Activated CD4-positive, CD25-positive, alpha-beta regulatory T cell (primary cell): ENCODE measurements around the gene SUPT20H.
"Not testable (repeated sequence)": the region's sequence is repeated elsewhere in the genome, so short reads cannot be mapped to it uniquely, and the experiment has no call there.

Source experiments
- DNase-seq, 4 experiments: peaks; one replicate each; lab custom pipeline; 2025; lab: John Stamatoyannopoulos, UW

SUPT20H gene

DNA sequence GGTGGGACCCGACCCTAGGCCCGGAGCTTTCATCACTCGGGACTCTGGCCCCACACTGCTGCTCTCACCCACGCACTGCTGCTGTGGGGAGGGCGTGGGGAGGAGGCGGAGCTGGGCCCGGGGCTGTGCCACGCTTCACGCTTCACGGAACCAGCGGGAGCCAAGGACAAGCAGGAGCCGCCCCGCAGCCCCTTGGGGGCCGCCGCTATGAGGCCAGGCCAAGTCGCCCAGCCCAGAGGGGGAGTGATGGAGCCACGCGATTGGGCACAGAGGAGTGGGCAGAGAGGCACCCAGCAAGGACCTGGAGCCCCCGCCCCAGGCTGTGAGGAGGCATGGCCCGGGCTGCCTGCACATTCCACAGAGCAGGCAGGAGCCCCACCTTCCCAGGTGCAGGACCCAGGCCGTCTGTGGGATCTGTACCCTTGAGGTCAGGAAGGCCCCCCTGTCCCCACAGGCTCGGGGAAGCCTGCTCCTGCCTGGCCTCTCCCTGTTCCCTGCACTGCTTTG, 10.2 kb upstream of the SUPT20H start:
- DNase-seq: no peak

DNA sequence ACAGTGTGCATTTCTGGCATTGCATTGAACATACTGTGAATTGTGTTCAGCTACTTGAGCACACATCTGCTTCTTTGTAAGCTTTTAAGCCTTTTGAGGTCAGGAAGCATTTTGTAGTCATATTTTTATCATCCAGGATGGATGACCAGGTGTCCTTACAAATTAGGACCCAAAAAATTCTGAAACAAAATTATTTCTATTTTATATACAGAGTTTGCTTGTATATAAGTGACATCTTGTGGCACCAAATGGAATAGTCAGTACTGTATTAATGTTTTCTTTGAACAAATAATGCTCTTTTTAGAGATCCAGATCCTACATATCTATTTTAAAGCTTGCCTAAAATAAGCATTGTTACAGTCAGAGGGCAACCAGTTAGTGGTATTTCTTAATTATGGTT, 9.5 kb upstream of the SUPT20H start:
- no peak for DNase-seq

DNA sequence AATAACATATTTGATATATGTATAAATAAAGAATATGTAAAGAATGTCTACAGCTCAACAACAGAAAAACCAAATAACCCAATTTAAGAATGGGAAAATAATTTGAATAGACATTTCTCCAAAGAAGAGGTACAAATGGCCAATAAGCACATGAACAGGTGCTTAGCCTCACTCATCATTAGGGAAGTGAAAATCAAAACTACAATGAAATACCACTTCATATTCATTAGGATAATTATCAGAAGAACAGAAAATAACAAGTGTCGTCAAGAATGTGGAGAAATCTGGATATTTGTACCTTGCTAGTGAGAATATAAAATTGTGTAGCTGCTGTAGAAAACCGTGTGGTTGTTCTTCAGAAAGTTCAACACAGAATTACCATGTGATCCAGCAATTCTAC, 8.4 kb upstream of the SUPT20H start:
- DNase-seq: no peak

DNA sequence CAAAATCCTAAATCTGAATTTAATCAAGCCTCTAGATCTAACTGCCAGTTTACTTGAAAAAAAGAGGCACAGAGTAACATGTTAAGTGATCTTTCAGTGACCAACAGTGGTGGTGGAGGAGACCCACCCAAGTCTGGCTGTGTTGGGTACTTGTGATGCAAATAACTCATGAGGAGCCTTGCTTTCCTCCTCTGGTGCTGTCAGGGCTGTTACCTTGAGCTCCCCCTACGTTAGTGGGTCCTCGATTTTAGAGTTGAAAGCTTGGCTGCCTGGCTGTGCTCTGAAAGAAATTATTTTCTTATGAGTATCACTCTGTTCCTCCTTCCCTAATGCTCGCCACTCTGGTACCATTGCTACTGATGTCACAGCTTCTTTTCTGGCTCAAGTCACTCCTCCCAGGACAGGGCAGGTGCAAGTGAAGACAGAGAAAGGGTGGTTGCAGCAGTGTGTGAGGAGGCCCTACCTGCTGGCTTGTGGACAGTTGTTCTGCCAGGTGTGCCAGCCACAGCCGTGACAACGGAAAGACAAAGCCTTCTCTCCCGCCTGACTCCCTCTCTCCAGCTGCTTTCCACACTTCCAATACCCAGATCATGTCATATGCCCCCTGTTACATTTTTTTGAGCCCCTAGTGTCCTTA, 6.5 kb upstream of the SUPT20H start:
- DNase-seq: no peak

DNA sequence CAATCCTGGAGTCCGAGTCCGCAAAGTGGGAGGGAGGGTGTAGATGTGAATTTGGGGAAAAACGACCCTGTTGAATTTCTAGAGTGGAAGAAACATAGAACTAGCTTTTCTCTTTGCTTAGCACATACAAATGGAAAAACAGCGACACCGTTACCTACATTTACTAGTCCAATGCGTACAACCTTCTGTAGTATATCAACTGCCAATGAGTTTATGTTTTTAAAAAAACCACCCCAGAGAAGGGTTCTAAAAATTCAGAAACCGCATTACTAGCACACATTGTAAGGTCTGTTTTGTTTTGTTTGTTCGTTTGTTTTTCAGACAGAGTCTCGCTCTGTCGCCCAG, 332 bp upstream of the SUPT20H start:
- DNase-seq: no peak

DNA sequence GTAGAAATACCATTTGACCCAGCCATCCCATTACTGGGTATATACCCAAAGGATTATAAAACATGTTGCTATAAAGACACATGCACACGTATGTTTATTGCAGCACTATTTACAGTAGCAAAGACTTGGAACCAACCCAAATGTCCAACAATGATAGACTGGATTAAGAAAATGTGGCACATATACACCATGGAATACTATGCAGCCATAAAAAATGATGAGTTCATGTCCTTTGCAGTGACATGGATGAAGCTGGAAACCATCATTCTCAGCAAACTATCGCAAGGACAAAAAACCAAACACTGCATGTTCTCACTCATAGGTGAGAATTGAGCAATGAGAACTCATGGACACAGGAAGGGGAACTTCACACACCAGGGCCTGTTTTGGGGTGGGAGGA, 3.3 kb downstream of the SUPT20H start:
- not testable (repeated sequence) for DNase-seq

DNA sequence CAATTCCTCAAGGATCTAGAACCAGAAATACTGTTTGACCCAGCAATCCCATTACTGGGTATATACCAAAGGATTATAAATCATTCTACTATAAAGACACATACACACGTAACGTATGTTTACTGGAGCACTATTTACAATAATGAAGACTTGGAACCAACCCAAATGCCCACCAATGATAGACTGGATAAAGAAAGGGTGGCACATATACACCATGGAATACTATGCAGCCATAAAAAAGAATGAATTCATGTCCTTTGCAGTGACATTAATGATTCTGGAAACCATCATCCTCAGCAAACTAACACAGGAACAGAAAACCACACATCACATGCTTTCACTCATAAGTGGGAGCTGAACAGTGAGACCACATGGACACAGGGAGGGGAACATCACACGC, 6.4 kb downstream of the SUPT20H start:
- DNase-seq: not testable (repeated sequence)

DNA sequence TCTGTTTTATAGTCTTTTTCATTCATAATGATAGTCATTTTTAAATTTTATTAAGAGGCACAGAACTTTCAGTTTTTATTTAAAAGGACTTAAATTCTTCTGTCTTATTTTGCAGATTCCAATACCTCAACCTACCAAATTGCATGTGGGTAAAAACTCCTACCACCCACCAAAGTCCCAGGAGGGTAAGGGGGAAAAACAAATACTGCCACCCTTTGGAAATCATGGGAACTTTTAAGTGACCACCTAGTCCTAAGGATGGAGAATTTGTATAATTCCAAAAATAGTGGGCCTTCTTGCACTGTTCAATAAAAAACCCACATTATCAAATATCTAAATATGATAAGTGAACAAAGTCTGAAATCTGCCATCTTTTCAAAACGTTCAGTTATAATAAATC, 9.7 kb downstream of the SUPT20H start:
- DNase-seq: no peak

DNA sequence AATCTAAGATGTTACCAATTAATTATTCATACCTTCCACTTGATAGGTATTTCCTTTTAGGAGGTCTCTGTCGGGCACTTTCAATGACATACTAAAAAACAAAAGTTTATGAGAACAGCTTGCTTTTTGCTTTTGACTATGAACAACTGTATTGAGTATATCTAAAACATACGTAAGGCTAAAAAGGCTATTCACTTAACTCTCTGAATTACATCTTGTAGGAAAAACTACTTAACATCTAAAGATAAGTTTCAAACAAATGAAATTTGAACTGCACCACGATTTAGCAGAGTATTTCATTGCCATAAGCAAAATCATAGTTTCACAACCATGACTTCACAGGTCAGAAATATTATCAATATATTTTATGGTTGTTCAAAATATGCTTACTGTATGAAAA, 11.6 kb downstream of the SUPT20H start:
- no peak for DNase-seq

DNA sequence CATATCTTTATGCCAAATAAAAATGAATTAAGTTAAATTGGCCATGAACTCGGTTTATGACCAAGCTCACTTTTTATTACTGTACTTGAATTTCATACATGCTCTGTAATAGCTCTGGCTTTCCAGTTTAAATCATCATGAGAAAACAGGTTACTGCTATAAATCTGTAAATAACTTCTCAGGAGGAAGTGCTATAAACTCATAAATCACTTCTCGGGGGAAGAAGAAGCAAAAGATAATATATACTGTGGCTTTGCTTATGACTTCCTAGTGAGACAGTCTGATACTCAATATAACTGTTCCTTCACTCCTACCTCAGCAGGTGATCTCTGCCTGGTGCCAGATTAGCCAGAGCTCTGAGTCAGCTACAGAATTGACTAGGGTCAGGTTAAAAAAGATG, 12.5 kb downstream of the SUPT20H start:
- no peak for DNase-seq

DNA sequence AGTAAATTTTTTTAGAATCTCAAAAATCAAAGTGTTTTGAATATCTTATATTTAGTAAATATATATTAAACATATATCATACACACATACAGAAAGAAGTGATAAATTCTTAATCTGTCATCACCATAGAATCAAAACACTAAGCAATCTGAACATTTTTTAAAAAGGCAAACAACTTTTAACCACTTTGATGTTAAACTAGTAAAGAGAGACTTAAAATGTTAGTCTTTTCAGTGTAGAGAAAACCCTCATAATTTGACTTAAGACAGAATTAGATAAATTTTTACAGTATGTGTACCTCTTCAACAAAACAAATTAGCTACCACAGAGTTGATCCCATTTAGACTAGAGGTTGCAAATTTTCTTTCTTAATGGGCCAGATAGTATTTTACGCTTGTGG, 13.4 kb downstream of the SUPT20H start:
- DNase-seq: no peak

DNA sequence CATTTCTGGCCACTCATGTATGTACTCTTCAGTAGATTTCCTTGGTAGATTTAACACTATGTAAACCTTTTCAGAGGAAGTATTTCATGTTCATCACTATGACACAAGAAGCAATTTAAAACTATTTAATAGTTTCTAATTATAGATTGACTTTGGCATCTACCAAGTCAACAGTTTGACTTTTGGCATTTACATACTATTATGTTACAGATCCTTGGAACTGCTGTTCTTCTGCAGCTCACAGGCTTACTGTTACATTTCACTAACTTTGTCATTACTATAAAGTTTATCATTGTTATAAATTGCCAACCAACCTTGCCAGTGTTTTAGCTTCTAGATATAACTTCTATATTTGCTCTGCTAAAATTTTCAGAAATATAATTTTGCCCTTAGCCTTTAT, 18.7 kb downstream of the SUPT20H start:
- DNase-seq: no peak

DNA sequence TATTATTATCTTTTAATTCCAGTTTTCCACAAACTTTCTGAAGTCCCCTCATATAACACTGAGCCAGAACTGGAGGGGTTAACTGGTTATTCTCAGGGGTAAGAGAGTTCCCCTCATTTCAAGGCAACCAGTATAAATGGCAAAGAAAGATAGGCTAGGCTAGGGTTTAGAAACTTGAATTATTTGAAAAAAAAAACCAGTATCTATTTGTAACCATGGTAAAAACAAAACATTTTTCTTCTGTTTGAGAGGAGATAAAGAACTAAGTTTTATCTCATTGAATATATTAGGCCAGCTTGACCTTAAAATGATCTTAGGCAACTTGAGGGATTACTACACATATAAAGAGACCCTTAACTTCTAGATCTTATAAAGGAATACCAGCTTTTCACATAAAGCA, 19.6 kb downstream of the SUPT20H start:
- DNase-seq: no peak

DNA sequence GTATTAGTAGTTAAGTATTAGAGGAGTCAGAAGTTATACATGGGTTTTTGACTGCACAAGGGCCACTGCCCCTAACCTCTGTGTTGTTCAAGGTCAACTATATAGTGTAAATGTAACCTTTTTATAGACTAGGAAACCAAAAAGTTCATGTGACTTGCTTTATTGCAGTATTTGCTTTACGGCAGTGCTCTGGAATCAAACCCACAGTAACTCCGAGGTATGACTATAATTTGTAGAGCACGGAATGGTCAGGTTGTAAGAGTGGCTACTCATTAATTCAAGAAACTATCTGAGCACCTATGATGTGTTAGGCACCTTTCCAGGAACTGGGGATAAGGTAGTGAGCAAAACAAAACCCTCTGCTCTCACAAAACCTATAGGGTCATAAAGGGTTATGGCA, 22.2 kb downstream of the SUPT20H start:
- DNase-seq: no peak

DNA sequence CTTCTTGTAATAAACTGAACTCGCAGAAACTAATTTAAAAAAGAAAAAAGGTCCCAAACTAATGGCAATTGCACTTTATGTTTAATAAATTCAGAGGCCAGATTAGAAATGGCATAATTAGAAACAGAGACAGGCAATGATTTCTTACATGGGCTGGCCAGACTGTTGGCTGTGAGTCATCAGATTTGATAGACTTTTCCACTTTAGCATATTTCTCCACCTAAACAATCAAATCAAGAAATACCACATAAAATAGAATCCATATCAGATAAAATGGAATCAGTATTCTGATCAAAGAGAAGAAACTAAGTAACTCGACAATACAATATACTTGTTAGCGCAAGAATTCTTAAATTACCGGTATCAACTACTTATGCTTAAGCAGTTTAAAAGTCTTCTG, 29.9 kb downstream of the SUPT20H start:
- no peak for DNase-seq

DNA sequence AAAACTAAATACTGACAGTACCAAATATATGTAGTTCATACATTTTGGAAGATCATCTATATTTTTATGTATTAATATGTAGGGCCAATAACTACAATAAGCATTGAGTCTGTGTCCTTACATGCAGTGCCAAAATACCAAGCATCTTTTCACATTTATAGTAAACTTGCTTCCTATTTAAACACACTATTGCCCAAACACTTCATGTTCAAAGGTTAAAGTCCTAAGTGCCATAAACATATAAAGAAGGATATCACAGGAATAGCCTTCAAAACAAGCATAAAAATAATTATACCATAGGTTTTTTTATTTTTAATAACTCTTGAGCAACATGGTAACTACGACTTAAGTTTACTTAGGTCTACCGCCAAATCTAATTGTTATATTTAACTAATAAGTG, 31.8 kb downstream of the SUPT20H start:
- no peak for DNase-seq

DNA sequence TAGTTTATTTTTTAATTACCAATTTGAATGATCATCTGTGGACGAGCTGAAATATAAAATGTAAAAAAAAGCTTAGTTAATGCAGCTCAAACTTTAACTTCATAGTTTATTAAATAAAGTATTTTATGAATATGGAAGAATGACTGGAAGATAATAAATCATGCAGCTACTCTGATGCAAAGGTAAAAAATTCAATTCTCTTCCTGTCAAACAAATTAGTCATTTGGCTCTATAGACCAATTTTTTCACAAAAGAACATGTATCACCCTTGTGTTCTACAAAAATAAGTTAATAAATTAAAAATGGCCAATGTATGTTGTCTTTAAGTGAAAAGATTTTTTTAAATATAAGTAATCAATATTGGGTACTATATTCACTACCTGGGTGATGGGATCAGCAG, 32.7 kb downstream of the SUPT20H start:
- DNase-seq: no peak

DNA sequence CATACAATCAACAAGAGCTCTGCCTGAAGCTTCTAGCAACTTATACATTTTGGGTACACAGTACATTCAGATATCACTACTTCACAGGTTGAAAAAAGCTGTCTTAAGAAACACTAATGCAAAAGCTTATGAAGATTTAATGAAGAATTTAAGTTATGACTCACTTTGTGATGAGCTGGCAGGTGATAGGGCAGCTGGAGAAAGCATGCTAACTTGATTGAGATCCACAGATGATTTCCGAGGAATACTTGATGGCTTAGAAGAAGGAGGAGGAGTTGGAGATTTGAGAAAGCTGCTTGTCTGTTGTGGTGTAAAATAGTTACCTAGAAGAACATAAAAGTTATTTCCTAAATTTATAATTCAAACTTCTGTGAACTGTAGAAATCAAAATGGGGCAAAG, 35.6 kb downstream of the SUPT20H start:
- no peak for DNase-seq

DNA sequence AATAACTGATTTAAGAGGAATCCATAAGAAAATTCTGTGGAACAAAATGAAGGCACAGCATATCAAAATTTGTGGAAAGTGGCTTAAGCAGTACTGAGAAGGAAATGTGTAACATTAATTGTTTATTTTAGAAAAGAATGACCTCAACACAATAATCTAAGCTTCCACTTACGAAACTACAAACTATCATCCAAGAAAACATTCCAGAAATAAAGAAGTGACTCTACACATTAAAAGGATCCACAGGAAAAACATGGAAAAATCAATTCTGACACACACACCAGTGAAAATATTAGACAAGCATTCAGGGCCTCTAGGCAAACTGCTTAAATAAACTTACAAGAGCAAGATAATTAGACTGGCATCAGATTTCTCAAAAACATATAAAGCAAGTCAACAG, 44.9 kb downstream of the SUPT20H start:
- DNase-seq: no peak

DNA sequence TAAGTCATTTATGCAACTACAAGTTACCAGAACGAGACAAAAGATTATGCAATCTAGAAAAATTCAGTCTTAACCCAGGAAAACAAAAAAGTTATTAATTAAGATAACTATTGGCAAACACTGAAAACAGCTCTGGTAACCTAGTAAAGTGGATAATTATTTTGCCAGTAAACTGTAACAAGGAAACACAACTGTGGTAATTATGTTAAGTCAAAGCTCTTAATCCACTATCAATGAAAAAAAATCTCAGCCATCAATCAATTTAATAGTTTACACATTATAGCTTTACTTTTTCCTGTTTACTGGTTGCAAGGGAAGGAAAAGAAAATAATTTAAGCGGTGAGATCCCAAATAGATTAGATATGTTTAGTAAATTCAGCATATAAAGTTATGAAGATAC, 47.7 kb downstream of the SUPT20H start:
- DNase-seq: no peak

DNA sequence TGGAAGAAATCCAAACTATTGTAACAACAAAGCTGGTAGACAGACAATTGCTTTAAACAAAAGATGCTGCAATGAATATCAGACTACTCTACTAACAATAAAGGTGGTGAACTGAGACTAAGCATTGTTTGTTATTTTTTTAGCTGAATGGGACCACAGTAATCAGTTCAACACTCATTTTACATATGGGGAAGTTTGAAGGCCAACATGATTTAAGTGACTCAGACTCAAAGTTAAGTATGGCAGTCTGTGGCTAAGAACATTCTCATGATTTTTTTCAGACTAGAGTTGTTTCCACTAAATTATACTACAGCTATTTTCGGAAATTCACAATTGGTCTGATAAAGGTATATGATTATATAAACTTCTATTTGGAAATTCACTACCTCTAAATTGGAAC, 48.5 kb downstream of the SUPT20H start:
- no peak for DNase-seq

DNA sequence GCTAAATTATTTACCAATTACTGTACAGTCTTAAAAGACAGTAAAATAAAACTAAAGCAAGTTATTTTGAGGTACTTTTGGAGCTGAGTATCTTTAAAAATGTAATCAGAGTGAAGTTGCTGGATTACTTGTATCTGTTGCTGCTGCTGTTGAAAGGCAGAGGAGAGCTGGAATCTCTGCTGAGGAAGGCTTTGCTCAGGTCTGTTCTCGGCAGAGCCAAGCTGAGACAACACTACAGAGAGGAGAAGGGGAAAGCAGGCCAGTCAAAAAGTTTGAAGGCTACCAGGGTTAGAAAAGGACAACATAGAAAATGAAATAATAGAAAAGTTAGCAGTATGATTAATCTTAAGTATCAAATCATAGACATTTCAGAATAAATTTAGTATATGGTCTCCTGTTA, 49.1 kb downstream of the SUPT20H start:
- no peak for DNase-seq

DNA sequence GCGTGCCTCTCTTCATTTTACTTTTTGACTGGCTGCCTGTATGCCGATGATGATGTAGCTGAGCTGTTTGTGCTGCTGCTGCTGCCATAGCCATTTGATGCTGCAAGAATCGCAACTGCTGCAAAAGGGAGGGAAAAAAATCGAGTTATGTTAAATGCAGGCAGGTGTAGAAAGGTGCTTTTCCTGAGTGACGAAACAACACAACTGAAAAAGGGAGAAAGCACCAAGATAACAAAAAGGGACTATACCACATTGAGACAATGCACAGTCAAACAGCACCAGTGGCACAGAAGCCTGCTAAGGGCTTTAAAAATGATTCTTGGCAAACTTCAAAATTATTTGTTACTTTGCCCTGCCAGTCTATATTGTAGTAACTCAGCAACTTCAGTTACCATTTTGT, 49.8 kb downstream of the SUPT20H start:
- no peak for DNase-seq

DNA sequence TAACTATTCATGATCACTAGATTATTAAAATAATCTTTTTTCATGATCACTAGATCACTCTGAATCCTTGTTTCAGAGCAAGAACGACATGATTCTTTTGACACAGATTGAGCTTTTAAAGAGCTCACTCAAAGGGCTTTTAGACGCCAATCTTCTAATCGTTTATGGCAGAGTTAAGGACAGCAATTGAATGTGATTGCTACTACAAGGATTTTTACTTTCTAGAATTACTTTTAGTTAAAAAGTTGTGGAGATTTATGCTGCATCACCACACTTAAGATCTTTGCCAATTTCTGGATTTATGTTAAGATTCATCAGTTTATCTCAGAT, 57.6 kb downstream of the SUPT20H start:
- no peak for DNase-seq
